B cell (primary cell): Measurements from ENCODE around the gene TWIST1. TPM values are rescaled to one million over a fixed set of nuclear protein-coding genes. Genes with fewer than 3 reads are reported as not detected.

Source experiments
- ATAC-seq: fragments of 200-7000 bp; cut with Tn5 transposase; one replicate; pipeline ENCODE4 v1.10.0; 2021; ENCODE audit warnings: low read depth, mild to moderate bottlenecking, moderate number of reproducible peaks, moderate library complexity
- CTCF ChIA-PET: fragments of 350-600 bp; sonication (Branson Sonifier 250); formaldehyde crosslinking; loops from one replicate; lab custom pipeline; 2021; ENCODE audit warnings: antibody characterized with exemption, inconsistent platforms; lab: Charles Lee
- POLR2A ChIA-PET: fragments of 350-600 bp; sonication (Branson Sonifier 250); formaldehyde crosslinking; loops from one replicate; lab custom pipeline; 2021; ENCODE audit warnings: antibody characterized with exemption; lab: Charles Lee
- DNase-seq: peaks from one replicate; pipeline ENCODE4 v3.0.0; 2013
- H2AFZ ChIP-seq: 2 replicates; pipeline ENCODE4 v1.6.1; 2012; ENCODE audit warnings: mild to moderate bottlenecking, low read depth, low read length; ENCODE audit not compliant: insufficient read depth, poor library complexity, severe bottlenecking
- H3K27ac ChIP-seq, 2 donors: 1 replicate in 1 of 2; 2 replicates in 1 of 2; pipeline ENCODE4 v1.5.1; 2012 to 2013; ENCODE audit warnings: low read length in 2 of 2, mild to moderate bottlenecking in 2 of 2, moderate library complexity in 1 of 2
- H3K27me3 ChIP-seq, 4 experiments: fragments of 200-600 bp in 1 of 4; sonication (generic) in 1 of 4; replicated peaks in 1 of 4; 1 replicate in 2 of 4; 2 replicates in 2 of 4; pipeline versions ENCODE4 v1.6.1 to v1.7.0; 2013 to 2016; ENCODE audit warnings: low read length in 3 of 4, mild to moderate bottlenecking in 2 of 4, mixed read lengths in 1 of 4, moderate library complexity in 1 of 4; ENCODE audit not compliant: insufficient read depth in 4 of 4, control insufficient read depth in 3 of 4; ENCODE audit errors: control extremely low read depth in 1 of 4
- H3K36me3 ChIP-seq, 2 experiments: replicated peaks in 1 of 2; 1 replicate in 1 of 2; 2 replicates in 1 of 2; pipeline versions ENCODE4 v1.6.1 to v1.7.1; 2013; ENCODE audit warnings: low read length in 1 of 2; ENCODE audit not compliant: insufficient read depth in 2 of 2, control insufficient read depth in 1 of 2; ENCODE audit errors: control extremely low read depth in 1 of 2, extremely low read depth in 1 of 2
- H3K4me1 ChIP-seq, 2 donors: fragments of 200-600 bp in 1 of 2; sonication (generic) in 1 of 2; 1 replicate in 1 of 2; 2 replicates in 1 of 2; pipeline versions ENCODE4 v1.5.1 to v1.6.1; 2013 to 2017; ENCODE audit warnings: low read length in 2 of 2; ENCODE audit not compliant: control insufficient read depth in 2 of 2, insufficient read depth in 2 of 2
- H3K4me2 ChIP-seq: replicated peaks from 2 replicates; pipeline ENCODE3; 2012; ENCODE audit warnings: mild to moderate bottlenecking, low read depth, low read length; ENCODE audit not compliant: poor library complexity, severe bottlenecking
- H3K4me3 ChIP-seq, 5 experiments: fragments of 200-600 bp in 1 of 5; sonication (generic) in 1 of 5; 1 replicate in 3 of 5; 2 replicates in 2 of 5; pipeline versions ENCODE4 v1.5.1 to v1.7.0; 2011 to 2016; ENCODE audit warnings: low read length in 4 of 5, mild to moderate bottlenecking in 4 of 5, low read depth in 2 of 5, control low read depth in 1 of 5, moderate library complexity in 1 of 5; ENCODE audit not compliant: insufficient read depth in 1 of 5; ENCODE audit errors: control extremely low read depth in 1 of 5, extremely low read depth in 1 of 5
- H3K79me2 ChIP-seq: fragments of 200-600 bp; sonication (generic); one replicate; pipeline ENCODE4 v1.6.0; 2016; ENCODE audit warnings: low read length; ENCODE audit not compliant: control insufficient read depth, insufficient read depth
- H3K9ac ChIP-seq: fragments of 200-600 bp; sonication (generic); 2 replicates; pipeline ENCODE4 v1.6.1; 2017; ENCODE audit warnings: mild to moderate bottlenecking, low read length, moderate library complexity
- H3K9me3 ChIP-seq, 3 donors: one replicate each; pipeline versions ENCODE4 v1.6.1 to v1.7.1; 2013; ENCODE audit warnings: low read length in 2 of 3; ENCODE audit not compliant: control insufficient read depth in 2 of 3, insufficient read depth in 1 of 3; ENCODE audit errors: control extremely low read depth in 1 of 3
- H4K20me1 ChIP-seq: 2 replicates; pipeline ENCODE4 v1.6.0; 2012; ENCODE audit warnings: mild to moderate bottlenecking, low read length; ENCODE audit not compliant: insufficient read depth, control insufficient read depth, poor library complexity, severe bottlenecking
- H3K27ac Mint-ChIP-seq: one replicate; pipeline ENCODE4 v1.8.0; 2021; ENCODE audit warnings: mixed read lengths
- H3K27me3 Mint-ChIP-seq: one replicate; pipeline ENCODE4 v1.8.0; 2021; ENCODE audit warnings: mixed read lengths
- H3K4me1 Mint-ChIP-seq: one replicate; pipeline ENCODE4 v1.8.0; 2021; ENCODE audit warnings: mixed read lengths
- H3K4me3 Mint-ChIP-seq: one replicate; pipeline ENCODE4 v1.8.0; 2021; ENCODE audit warnings: mixed read lengths
- H3K9me3 Mint-ChIP-seq: one replicate; pipeline ENCODE4 v1.8.0; 2022; ENCODE audit warnings: mixed read lengths; ENCODE audit not compliant: insufficient read depth
- EZH2 ChIP-seq: IDR thresholded peaks from 2 replicates; pipeline ENCODE4 v1.6.1; 2012; ENCODE audit warnings: borderline replicate concordance, low read depth, mild to moderate bottlenecking, moderate library complexity, low read length; ENCODE audit not compliant: insufficient read depth, poor library complexity, severe bottlenecking
- WGBS: methylation state at CpG from one replicate; pipeline ENCODE4 v1.1.5; 2013; ENCODE audit warnings: missing lambda C conversion rate; ENCODE audit not compliant: insufficient coverage; 5-methylcytosine and 5-hydroxymethylcytosine counted together
- intact Hi-C: fragments of 100-400 bp; cut with micrococcal nuclease; formaldehyde crosslinking; loops from one replicate; pipeline ENCODE4 v1.10.0; 2022
- polyA plus RNA-seq: library from polyadenylated mRNA; depleted of rRNA; stranded (reverse); fragments of >200 nt; gene quantifications from 2 replicates; pipeline ENCODE4 v1.2.3, GENCODE V29; 2012
- total RNA-seq, 2 donors: library from RNA; stranded (reverse); fragments of 120-200 nt in 1 of 2; gene quantifications; 1 replicate in 1 of 2; 2 replicates in 1 of 2; pipeline versions ENCODE4 v1.2.3 to v1.2.4, GENCODE V29; 2013 to 2022
- TF ChIP-seq, protein P1 (sequence below): fragments of 200-600 bp; IDR thresholded peaks from one replicate; pipeline ENCODE4 v1.8.0; 2022; ENCODE audit warnings: antibody characterized with exemption, mild to moderate bottlenecking

Gene TWIST1
- total and polyA plus RNA-seq, 2 donors (not counting 1 experiment from before 2014, with no cell fraction given): not detected

DNA sequence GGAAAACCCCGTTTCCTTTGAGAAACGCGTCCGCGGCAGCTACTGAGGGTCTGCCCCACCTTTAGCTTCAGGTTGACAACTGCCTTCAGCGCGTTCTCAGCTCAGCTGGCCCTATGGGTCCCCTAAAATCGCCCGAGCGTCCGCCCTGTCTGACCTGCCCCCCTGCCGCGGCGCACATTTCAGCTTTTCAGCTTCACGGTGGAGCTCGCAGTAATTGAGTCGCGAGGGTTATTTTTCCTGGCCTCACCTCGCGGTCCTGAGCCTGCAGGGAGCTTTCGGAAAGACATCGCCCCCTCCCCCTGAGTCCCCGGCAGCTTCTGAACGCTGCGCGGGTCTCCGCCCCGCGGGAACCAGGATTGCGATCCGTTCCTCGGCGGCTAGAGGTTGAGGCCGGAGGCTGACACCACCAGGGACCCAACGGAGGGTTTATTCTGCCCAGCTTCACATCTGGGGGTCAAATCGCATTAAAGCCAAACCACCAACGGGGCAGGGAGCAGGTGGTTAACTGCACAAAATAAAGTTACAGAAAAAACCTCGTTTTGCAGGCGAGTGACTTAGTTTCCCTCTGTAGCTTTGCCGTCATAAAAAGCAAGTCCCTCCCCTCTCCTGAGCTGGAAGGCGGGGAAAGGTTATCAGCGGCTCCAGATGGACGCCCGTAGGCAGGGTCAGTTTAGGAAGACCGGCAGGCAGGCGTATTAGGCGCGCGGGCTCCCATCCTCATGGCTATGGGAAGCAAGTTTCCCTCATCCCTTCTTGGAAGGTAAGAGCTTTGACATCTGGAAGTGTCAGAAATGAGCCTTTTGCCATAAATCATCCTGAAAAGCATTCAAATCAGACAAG lies 11.0 kb downstream of the TWIST1 start:
- TF ChIP-seq, protein P1, sequence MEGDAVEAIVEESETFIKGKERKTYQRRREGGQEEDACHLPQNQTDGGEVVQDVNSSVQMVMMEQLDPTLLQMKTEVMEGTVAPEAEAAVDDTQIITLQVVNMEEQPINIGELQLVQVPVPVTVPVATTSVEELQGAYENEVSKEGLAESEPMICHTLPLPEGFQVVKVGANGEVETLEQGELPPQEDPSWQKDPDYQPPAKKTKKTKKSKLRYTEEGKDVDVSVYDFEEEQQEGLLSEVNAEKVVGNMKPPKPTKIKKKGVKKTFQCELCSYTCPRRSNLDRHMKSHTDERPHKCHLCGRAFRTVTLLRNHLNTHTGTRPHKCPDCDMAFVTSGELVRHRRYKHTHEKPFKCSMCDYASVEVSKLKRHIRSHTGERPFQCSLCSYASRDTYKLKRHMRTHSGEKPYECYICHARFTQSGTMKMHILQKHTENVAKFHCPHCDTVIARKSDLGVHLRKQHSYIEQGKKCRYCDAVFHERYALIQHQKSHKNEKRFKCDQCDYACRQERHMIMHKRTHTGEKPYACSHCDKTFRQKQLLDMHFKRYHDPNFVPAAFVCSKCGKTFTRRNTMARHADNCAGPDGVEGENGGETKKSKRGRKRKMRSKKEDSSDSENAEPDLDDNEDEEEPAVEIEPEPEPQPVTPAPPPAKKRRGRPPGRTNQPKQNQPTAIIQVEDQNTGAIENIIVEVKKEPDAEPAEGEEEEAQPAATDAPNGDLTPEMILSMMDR: no peak
- TF ChIP-seq EZH2: peak; percentile 67
- Mint-ChIP-seq H3K4me3 (peak overlapping the region; percentile 76), H3K27ac (no peak overlapping the region), H3K27me3 (peaks cover 86% of the 10 kb centered on the region), H3K4me1 (peaks cover 29% of the 10 kb centered on the region), H3K9me3 (no peaks in the 10 kb centered on the region)
- ATAC-seq: no peak
- Histone ChIP-seq H3K4me3 (peak overlapping the region in 1 of 5 experiments; percentile 28), H3K36me3 (no peaks in the 10 kb centered on the region), H3K9me3 (peaks cover 0 to 25% (median 0%) of the 10 kb centered on the region in 3 donors), H3K9ac (no peak overlapping the region), H3K4me1 (peaks cover 22 to 38% of the 10 kb centered on the region in 2 donors), H3K4me2 (peak overlapping the region; percentile 61), H3K27ac (no peak overlapping the region), H4K20me1 (no peaks in the 10 kb centered on the region), H2AFZ (no peak overlapping the region), H3K27me3 (peaks cover 0 to 76% (median 67%) of the 10 kb centered on the region in 4 experiments), H3K79me2 (no peaks in the 10 kb centered on the region)
- ChIA-PET CTCF (no interaction called here), POLR2A (no interaction called here)
- WGBS: 7% methylated on average over 49 of the region's 49 CpGs
- DNase-seq: peak; percentile 20
- intact Hi-C loops: no loop called here

- no peaks in the 10 kb centered on the region for H3K9me3 Mint-ChIP-seq
Observed at GRCh38 chr7:19105546-19105945, 11.9 kb downstream of the TWIST1 start.

More at GRCh38 chr7:19105546-19105945, 11.9 kb downstream of the TWIST1 start:
- H3K4me3 Mint-ChIP-seq: peak overlapping the region; percentile 18
- DNase-seq: no peak
- ATAC-seq: no peak
- H3K4me3 ChIP-seq: no peak overlapping the region
- H2AFZ ChIP-seq: no peak overlapping the region
- no peaks in the 10 kb centered on the region for H3K36me3 ChIP-seq
- H3K27me3 ChIP-seq: peaks cover 0 to 71% (median 59%) of the 10 kb centered on the region in 4 experiments
- H3K27ac Mint-ChIP-seq: no peak overlapping the region
- no CpG with 5 or more reads among the region's 4 CpGs for WGBS
- TF ChIP-seq EZH2: no peak
- TF ChIP-seq, protein P1: no peak
- POLR2A ChIA-PET: no interaction called here
- H3K79me2 ChIP-seq: no peaks in the 10 kb centered on the region
- H3K9me3 ChIP-seq: peaks cover 0 to 22% (median 0%) of the 10 kb centered on the region in 3 donors
- intact Hi-C loops: no loop called here
- CTCF ChIA-PET: no interaction called here
- peaks cover 81% of the 10 kb centered on the region for H3K27me3 Mint-ChIP-seq
- peaks cover 22 to 33% of the 10 kb centered on the region in 2 donors for H3K4me1 ChIP-seq
- H3K9ac ChIP-seq: no peak overlapping the region
- no peaks in the 10 kb centered on the region for H4K20me1 ChIP-seq
- peaks cover 26% of the 10 kb centered on the region for H3K4me1 Mint-ChIP-seq
- no peak overlapping the region for H3K27ac ChIP-seq
- H3K4me2 ChIP-seq: no peak overlapping the region
